ENCODE results near the gene C2orf76. TPM values are rescaled to one million over a fixed set of nuclear protein-coding genes. Genes with fewer than 3 reads are reported as not detected.

Gene C2orf76
- total and polyA plus RNA-seq, 7 experiments from 2014 or later: 5.1 to 19.2 (median 9.1) TPM

- no peak for DNase-seq
- Mint-ChIP-seq H3K27me3 (peaks cover 0 to 2% (median 0%) of the 10 kb centered on the region in 5 donors), H3K36me3 (peaks cover 0 to 40% (median 24%) of the 10 kb centered on the region in 5 donors), H3K27ac (no peak overlapping the region), H3K4me1 (peaks cover 2 to 5% (median 4%) of the 10 kb centered on the region in 7 donors), H3K4me3 (no peak overlapping the region), H3K9me3 (peaks cover 0 to 2% (median 0%) of the 10 kb centered on the region in 11 donors)
- ChIA-PET POLR2A (no interaction called here), CTCF (no interaction called here)
- ATAC-seq: no peak
- Histone ChIP-seq H3K4me1 (ENCODE audit: control insufficient read depth in 2 of 2, insufficient read depth in 2 of 2, low read length in 2 of 2) (peaks cover 0 to 1% of the 10 kb centered on the region in 2 donors), H3K9me3 (ENCODE audit: control insufficient read depth in 2 of 3, low read length in 3 of 3) (no peaks in the 10 kb centered on the region), H3K36me3 (ENCODE audit: control insufficient read depth in 2 of 3, insufficient read depth in 3 of 3, low read length in 3 of 3) (no peaks in the 10 kb centered on the region), H3K27me3 (ENCODE audit: control insufficient read depth in 2 of 2, insufficient read depth in 2 of 2, low read length in 2 of 2) (no peaks in the 10 kb centered on the region), H3K4me3 (ENCODE audit: low read length) (no peak overlapping the region), H3K27ac (ENCODE audit: low read depth, low read length) (no peak overlapping the region)
- intact Hi-C loops (cut with micrococcal nuclease): no loop called here
Measured at GRCh38 chr2:119333360-119333759, 33.3 kb downstream of the C2orf76 start.

- H3K4me3 Mint-ChIP-seq: no peak overlapping the region
- H3K27ac Mint-ChIP-seq: no peak overlapping the region
- H3K4me3 ChIP-seq (ENCODE audit: low read length): no peak overlapping the region
- peaks cover 0 to 2% (median 0%) of the 10 kb centered on the region in 5 donors for H3K27me3 Mint-ChIP-seq
- peaks cover 0 to 39% (median 24%) of the 10 kb centered on the region in 5 donors for H3K36me3 Mint-ChIP-seq
- ChIA-PET CTCF (no interaction called here), POLR2A (no interaction called here)
- DNase-seq (no peak), ATAC-seq (no peak)
- intact Hi-C loops (cut with micrococcal nuclease): no loop called here
- peaks cover 0 to 2% (median 0%) of the 10 kb centered on the region in 11 donors for H3K9me3 Mint-ChIP-seq
- no peaks in the 10 kb centered on the region for H3K9me3 ChIP-seq (ENCODE audit: control insufficient read depth in 2 of 3, low read length in 3 of 3)
- no peak overlapping the region for H3K27ac ChIP-seq (ENCODE audit: low read depth, low read length)
- H3K4me1 Mint-ChIP-seq: peaks cover 0 to 2% (median 0%) of the 10 kb centered on the region in 7 donors
- no peaks in the 10 kb centered on the region for H3K27me3 ChIP-seq (ENCODE audit: control insufficient read depth in 2 of 2, insufficient read depth in 2 of 2, low read length in 2 of 2)
- H3K36me3 ChIP-seq (ENCODE audit: control insufficient read depth in 2 of 3, insufficient read depth in 3 of 3, low read length in 3 of 3): no peaks in the 10 kb centered on the region
- H3K4me1 ChIP-seq (ENCODE audit: control insufficient read depth in 2 of 2, insufficient read depth in 2 of 2, low read length in 2 of 2): no peaks in the 10 kb centered on the region
Measured at GRCh38 chr2:119332953-119333352, 33.7 kb downstream of the C2orf76 start.

- CTCF ChIA-PET: no interaction called here
- POLR2A ChIA-PET: no interaction called here
- intact Hi-C loops (cut with micrococcal nuclease): no loop called here
- H3K4me1 Mint-ChIP-seq: no peaks in the 10 kb centered on the region
- Histone ChIP-seq H3K27me3 (ENCODE audit: control insufficient read depth in 2 of 2, insufficient read depth in 2 of 2, low read length in 2 of 2) (no peaks in the 10 kb centered on the region), H3K4me1 (ENCODE audit: control insufficient read depth in 2 of 2, insufficient read depth in 2 of 2, low read length in 2 of 2) (no peaks in the 10 kb centered on the region), H3K27ac (ENCODE audit: low read depth, low read length) (no peak overlapping the region), H3K4me3 (ENCODE audit: low read length) (no peak overlapping the region), H3K36me3 (ENCODE audit: control insufficient read depth in 2 of 3, insufficient read depth in 3 of 3, low read length in 3 of 3) (no peaks in the 10 kb centered on the region), H3K9me3 (ENCODE audit: control insufficient read depth in 2 of 3, low read length in 3 of 3) (no peaks in the 10 kb centered on the region)
- no peak for DNase-seq
- H3K4me3 Mint-ChIP-seq: no peak overlapping the region
- no peak overlapping the region for H3K27ac Mint-ChIP-seq
- H3K36me3 Mint-ChIP-seq: peaks cover 0 to 13% (median 7%) of the 10 kb centered on the region in 5 donors
- ATAC-seq: no peak
- peaks cover 0 to 4% (median 0%) of the 10 kb centered on the region in 5 donors for H3K27me3 Mint-ChIP-seq
- H3K9me3 Mint-ChIP-seq: no peaks in the 10 kb centered on the region
Measured at GRCh38 chr2:119327431-119327830, 39.2 kb downstream of the C2orf76 start.

GRCh38 chr2:119326938-119327337 is 39.7 kb downstream of the C2orf76 start:
- peak; percentile 37 for ATAC-seq
- H3K27ac ChIP-seq (ENCODE audit: low read depth, low read length): no peak overlapping the region
- Mint-ChIP-seq H3K4me3 (no peak overlapping the region), H3K27ac (no peak overlapping the region), H3K4me1 (no peaks in the 10 kb centered on the region), H3K36me3 (peaks cover 0 to 17% (median 7%) of the 10 kb centered on the region in 5 donors), H3K27me3 (peaks cover 0 to 4% (median 0%) of the 10 kb centered on the region in 5 donors), H3K9me3 (no peaks in the 10 kb centered on the region)
- H3K9me3 ChIP-seq (ENCODE audit: control insufficient read depth in 2 of 3, low read length in 3 of 3): no peaks in the 10 kb centered on the region
- no peaks in the 10 kb centered on the region for H3K4me1 ChIP-seq (ENCODE audit: control insufficient read depth in 2 of 2, insufficient read depth in 2 of 2, low read length in 2 of 2)
- no peaks in the 10 kb centered on the region for H3K27me3 ChIP-seq (ENCODE audit: control insufficient read depth in 2 of 2, insufficient read depth in 2 of 2, low read length in 2 of 2)
- ChIA-PET CTCF (interaction anchor here (0.5 kb wide), 1 partner anchor 619 kb away, joined by 3 read pairs; no protein-coding TSS in a partner anchor), POLR2A (no interaction called here)
- no peaks in the 10 kb centered on the region for H3K36me3 ChIP-seq (ENCODE audit: control insufficient read depth in 2 of 3, insufficient read depth in 3 of 3, low read length in 3 of 3)
- intact Hi-C loops (cut with micrococcal nuclease): no loop called here
- H3K4me3 ChIP-seq (ENCODE audit: low read length): no peak overlapping the region
- DNase-seq: no peak

- Histone ChIP-seq H3K4me1 (ENCODE audit: control insufficient read depth in 2 of 2, insufficient read depth in 2 of 2, low read length in 2 of 2) (no peaks in the 10 kb centered on the region), H3K4me3 (ENCODE audit: low read length) (no peak overlapping the region), H3K27me3 (ENCODE audit: control insufficient read depth in 2 of 2, insufficient read depth in 2 of 2, low read length in 2 of 2) (no peaks in the 10 kb centered on the region), H3K27ac (ENCODE audit: low read depth, low read length) (no peak overlapping the region), H3K9me3 (ENCODE audit: control insufficient read depth in 2 of 3, low read length in 3 of 3) (no peaks in the 10 kb centered on the region), H3K36me3 (ENCODE audit: control insufficient read depth in 2 of 3, insufficient read depth in 3 of 3, low read length in 3 of 3) (no peaks in the 10 kb centered on the region)
- DNase-seq (no peak), ATAC-seq (no peak)
- ChIA-PET POLR2A (no interaction called here), CTCF (no interaction called here)
- no peak overlapping the region for H3K27ac Mint-ChIP-seq
- no peaks in the 10 kb centered on the region for H3K4me1 Mint-ChIP-seq
- intact Hi-C loops (cut with micrococcal nuclease): no loop called here
- H3K27me3 Mint-ChIP-seq: peaks cover 0 to 2% (median 0%) of the 10 kb centered on the region in 5 donors
- no peaks in the 10 kb centered on the region for H3K9me3 Mint-ChIP-seq
- no peak overlapping the region for H3K4me3 Mint-ChIP-seq
- H3K36me3 Mint-ChIP-seq: peaks cover 0 to 12% (median 0%) of the 10 kb centered on the region in 5 donors
Measured at GRCh38 chr2:119324685-119325270, 41.9 kb downstream of the C2orf76 start.

- intact Hi-C loops (cut with micrococcal nuclease): no loop called here
- Histone ChIP-seq H3K27me3 (ENCODE audit: control insufficient read depth in 2 of 2, insufficient read depth in 2 of 2, low read length in 2 of 2) (no peaks in the 10 kb centered on the region), H3K9me3 (ENCODE audit: control insufficient read depth in 2 of 3, low read length in 3 of 3) (no peaks in the 10 kb centered on the region), H3K27ac (ENCODE audit: low read depth, low read length) (no peak overlapping the region), H3K4me3 (ENCODE audit: low read length) (no peak overlapping the region), H3K36me3 (ENCODE audit: control insufficient read depth in 2 of 3, insufficient read depth in 3 of 3, low read length in 3 of 3) (no peaks in the 10 kb centered on the region), H3K4me1 (ENCODE audit: control insufficient read depth in 2 of 2, insufficient read depth in 2 of 2, low read length in 2 of 2) (no peaks in the 10 kb centered on the region)
- Mint-ChIP-seq H3K36me3 (peaks cover 0 to 12% (median 0%) of the 10 kb centered on the region in 5 donors), H3K4me1 (no peaks in the 10 kb centered on the region), H3K27me3 (peaks cover 0 to 2% (median 0%) of the 10 kb centered on the region in 5 donors), H3K27ac (no peak overlapping the region), H3K9me3 (peaks cover 0 to 1% (median 0%) of the 10 kb centered on the region in 11 donors), H3K4me3 (no peak overlapping the region)
- ATAC-seq: no peak
- ChIA-PET POLR2A (no interaction called here), CTCF (no interaction called here)
- DNase-seq: no peak
Measured at GRCh38 chr2:119323459-119323858, 43.2 kb downstream of the C2orf76 start.

- DNase-seq (no peak), ATAC-seq (no peak)
- Histone ChIP-seq H3K27me3 (ENCODE audit: control insufficient read depth in 2 of 2, insufficient read depth in 2 of 2, low read length in 2 of 2) (no peaks in the 10 kb centered on the region), H3K27ac (ENCODE audit: low read depth, low read length) (no peak overlapping the region), H3K9me3 (ENCODE audit: control insufficient read depth in 2 of 3, low read length in 3 of 3) (no peaks in the 10 kb centered on the region), H3K36me3 (ENCODE audit: control insufficient read depth in 2 of 3, insufficient read depth in 3 of 3, low read length in 3 of 3) (no peaks in the 10 kb centered on the region), H3K4me1 (ENCODE audit: control insufficient read depth in 2 of 2, insufficient read depth in 2 of 2, low read length in 2 of 2) (no peaks in the 10 kb centered on the region), H3K4me3 (ENCODE audit: low read length) (no peak overlapping the region)
- CTCF ChIA-PET: no interaction called here
- POLR2A ChIA-PET: no interaction called here
- Mint-ChIP-seq H3K27ac (no peak overlapping the region), H3K36me3 (peaks cover 0 to 12% (median 2%) of the 10 kb centered on the region in 5 donors), H3K9me3 (peaks cover 0 to 1% (median 0%) of the 10 kb centered on the region in 11 donors), H3K27me3 (no peaks in the 10 kb centered on the region), H3K4me3 (no peak overlapping the region), H3K4me1 (no peaks in the 10 kb centered on the region)
- intact Hi-C loops (cut with micrococcal nuclease): no loop called here
Measured at GRCh38 chr2:119319593-119319992, 47.0 kb downstream of the C2orf76 start.

Data from naive thymus-derived CD4-positive, alpha-beta T cell (primary cell).